HFF-Myc (cell line): ENCODE results near the gene VPS35.

Experiments
- DNase-seq: peaks from one replicate; pipeline ENCODE4 v3.0.0-alpha.2; 2011; ENCODE audit warnings: low read depth; ENCODE audit errors: extremely low read depth
- H3K4me3 ChIP-seq: replicated peaks from 2 replicates; pipeline ENCODE4 v1.5.1; 2011; ENCODE audit warnings: low read depth, mild to moderate bottlenecking, control low read depth, low read length
- CTCF ChIP-seq: IDR thresholded peaks from 2 replicates; pipeline ENCODE4 v1.5.1; 2012; ENCODE audit warnings: mild to moderate bottlenecking, low read depth, low read length, control low read depth; ENCODE audit errors: missing control alignments

Gene VPS35

GRCh38 chr16:46714797-46715591, 26.0 kb upstream of the VPS35 start:
- DNase-seq: no peak
- H3K4me3 ChIP-seq: no peak overlapping the region
- TF ChIP-seq CTCF: no peak

GRCh38 chr16:46713634-46714033, 24.7 kb upstream of the VPS35 start:
- no peak overlapping the region for H3K4me3 ChIP-seq

GRCh38 chr16:46712911-46713310, 23.9 kb upstream of the VPS35 start:
- no peak overlapping the region for H3K4me3 ChIP-seq
- TF ChIP-seq CTCF: no peak
- DNase-seq: no peak

More at GRCh38 chr16:46713634-46714033, 24.7 kb upstream of the VPS35 start:
- no peak for TF ChIP-seq CTCF
- DNase-seq: no peak

- TF ChIP-seq CTCF: no peak
- H3K4me3 ChIP-seq: no peak overlapping the region
- DNase-seq: no peak
These were observed 22.4 kb upstream of the VPS35 start for GRCh38 chr16:46711106-46712058.

GRCh38 chr16:46709469-46710005, 20.6 kb upstream of the VPS35 start:
- H3K4me3 ChIP-seq: no peak overlapping the region
- no peak for TF ChIP-seq CTCF
- no peak for DNase-seq

GRCh38 chr16:46706642-46707041, 17.7 kb upstream of the VPS35 start:
- no peak overlapping the region for H3K4me3 ChIP-seq
- no peak for TF ChIP-seq CTCF
- no peak for DNase-seq
